HG02938 (cell line): Measurements from ENCODE around the gene NHEJ1.

Experiments used
- ATAC-seq: cut with Tn5 transposase; IDR thresholded peaks from one replicate; pipeline ENCODE4 v1.9.1; 2021; ENCODE audit warnings: mild to moderate bottlenecking, moderate library complexity; ENCODE audit not compliant: unreplicated experiment

Gene NHEJ1

DNA sequence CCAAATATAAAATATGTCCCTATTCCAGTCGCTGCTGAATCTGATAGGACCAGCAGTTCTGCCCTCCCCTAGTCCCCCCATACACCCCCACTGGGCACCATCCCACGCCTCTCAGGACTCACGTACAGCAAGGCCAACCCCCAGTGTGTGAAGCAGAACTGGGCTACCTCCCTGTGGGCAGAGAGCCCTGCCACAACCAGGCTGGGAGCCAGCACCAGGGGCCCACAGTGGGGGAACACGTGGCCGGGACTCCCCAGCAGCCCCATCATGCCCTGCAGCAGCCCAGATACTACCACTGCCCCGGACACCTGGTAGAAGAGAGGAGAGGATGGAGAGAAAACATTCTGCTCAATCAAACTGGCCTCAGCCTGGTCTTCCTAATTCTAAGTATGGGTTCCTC lies 7.9 kb upstream of the NHEJ1 start:
- no peak for ATAC-seq

DNA sequence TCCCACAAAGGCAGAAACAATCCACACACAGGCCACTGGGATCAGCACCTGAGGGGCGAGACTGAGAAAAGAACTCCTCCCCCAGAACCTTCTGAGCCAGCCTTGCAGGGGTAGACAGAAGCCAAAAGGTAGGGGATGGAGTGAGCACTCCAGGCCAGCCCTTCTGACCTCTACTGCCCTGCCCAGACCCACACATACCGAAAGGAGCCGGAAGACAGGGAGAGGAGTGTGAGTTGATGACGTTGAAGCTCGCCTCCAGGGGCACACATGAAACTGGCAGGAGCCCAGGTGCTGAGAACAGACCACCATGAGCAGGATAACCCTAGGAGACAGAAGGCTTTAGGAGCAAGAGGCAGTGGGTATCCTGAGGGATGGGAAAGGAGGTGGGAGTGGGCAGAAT lies 7.4 kb upstream of the NHEJ1 start:
- no peak for ATAC-seq

DNA sequence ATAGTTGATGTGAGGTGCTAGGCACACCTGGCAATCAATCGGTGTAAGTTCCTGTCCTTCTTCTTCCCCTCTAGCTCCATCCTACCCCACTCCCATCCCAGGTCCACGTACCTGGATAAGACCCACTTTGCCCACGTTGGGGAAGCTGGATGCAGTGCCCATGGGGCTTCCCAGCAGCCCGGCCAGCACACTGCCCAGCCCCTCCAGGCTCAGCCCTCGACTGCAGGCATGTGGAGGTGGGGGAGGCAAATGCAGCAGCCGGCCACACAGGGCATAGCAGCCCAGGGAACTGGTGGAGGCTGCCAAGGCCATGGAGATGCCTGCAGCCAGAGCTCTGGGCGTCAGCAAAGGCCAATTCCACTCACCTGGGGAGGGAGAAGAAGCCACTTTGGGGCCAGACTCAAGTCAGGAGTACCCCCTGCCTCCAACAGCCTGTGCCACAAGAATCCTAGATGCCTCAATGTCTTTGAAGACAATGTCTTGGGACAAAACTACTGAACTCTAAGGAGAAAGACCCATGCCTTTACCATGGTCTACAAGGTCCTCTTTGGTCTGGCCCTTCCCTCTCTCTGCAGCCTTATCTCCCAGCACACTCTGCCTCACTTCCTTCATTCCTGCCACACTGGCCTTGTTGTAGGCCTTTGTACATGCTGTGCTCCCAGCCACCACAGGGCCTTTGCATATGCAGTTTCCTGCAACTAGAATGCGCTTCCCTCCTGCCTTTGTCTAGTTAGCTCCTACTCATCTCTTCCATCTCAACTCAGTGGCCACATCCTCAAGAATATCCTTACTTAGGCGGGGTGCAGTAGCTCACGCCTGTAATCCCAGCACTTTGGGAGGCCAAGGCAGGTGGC lies 4.7 kb upstream of the NHEJ1 start:
- ATAC-seq: no peak

DNA sequence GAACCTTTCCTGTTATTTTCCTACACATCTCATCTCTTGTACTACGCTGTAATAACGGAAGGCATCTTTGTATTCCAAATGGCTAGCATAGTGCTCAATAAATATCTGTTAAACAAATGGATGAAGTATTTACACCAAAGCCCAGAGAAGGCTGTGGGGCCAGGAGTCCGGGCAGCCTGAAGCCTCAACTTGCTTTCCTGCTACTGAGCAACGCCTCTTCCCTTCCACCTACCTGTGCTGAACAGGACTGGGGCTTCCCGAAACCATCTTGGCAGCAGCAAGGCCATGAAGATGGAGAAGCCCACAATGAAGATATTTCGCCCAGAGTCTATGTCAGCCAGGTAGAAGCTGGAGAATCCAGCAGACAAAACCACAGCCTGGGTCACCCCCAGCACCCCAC lies 2.5 kb upstream of the NHEJ1 start:
- ATAC-seq: no peak

DNA sequence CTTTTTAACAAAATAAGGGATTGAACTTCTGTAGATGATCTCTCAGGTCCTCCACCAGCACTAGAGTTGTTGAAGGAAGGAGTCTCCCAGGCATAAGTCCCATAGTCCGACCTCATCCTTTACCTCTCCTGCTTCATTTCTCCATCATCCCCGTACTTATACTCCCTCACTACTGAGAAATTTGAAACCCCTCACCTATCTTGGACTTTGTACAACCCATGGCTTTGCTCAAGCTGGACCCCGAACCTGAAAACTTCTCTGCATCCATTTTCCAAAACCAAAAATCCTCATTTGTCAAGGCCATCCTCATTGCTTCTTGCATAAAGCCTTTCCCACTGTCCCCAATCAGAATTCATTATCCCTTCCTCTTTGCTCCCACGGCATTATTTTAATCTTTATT lies 482 bp upstream of the NHEJ1 start:
- ATAC-seq: no peak

DNA sequence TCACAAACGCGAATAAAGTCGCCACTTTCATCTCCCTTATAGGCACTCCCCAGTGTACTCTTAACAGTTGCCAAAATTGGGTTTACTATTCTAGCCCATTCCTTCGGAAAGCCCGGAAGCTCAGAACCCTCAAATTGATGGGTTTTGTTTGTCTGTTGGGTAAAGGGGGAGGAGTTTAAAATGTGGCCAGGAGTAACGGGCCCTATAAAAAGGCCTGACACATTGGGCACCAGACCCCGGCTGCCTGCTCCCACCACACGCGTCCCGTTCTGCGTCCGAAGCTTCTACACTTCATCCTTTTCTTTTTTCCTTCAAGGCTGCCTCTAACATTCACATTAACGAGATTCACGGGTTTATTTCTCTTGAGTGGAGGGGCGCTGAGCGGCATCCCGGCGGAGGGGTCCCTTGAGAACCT lies 837 bp downstream of the NHEJ1 start:
- ATAC-seq: no peak

DNA sequence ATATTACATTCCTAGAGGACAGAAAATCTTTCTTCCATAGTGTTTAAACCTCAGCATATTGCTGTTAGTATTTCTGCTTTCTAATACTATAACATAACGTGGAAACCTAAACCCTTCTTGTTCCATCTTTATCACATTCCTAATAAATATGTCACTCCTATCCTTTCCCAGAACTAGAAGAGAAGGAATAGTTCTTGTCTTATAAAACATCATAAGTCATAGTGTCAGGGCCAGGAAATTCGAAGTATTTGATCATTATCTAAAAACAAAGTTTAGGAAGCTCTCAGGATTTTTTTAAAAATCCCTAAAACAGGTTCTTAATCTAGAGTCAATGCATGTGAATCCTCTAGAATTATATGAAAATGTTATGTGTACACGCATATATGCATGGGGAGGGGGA lies 2.0 kb downstream of the NHEJ1 start:
- no peak for ATAC-seq

DNA sequence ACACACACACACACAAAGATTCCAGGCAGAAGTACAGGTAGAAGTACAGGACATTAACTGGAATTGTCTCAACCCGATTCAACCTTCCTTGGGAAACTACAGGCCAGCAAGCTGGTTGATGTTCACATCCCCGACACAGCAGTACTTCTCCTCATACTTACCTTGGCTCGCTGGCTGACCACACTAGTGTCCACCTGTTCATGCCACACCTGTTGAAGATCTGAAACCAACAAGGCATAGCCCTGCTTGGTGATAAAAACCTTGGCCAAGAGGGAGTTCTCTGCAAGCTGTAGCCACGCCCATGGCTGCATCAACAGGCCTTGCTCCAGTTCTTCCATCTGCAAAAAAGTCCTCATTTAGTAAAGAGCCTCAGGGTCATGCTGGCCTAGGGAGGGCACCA lies 2.6 kb downstream of the NHEJ1 start:
- no peak for ATAC-seq

DNA sequence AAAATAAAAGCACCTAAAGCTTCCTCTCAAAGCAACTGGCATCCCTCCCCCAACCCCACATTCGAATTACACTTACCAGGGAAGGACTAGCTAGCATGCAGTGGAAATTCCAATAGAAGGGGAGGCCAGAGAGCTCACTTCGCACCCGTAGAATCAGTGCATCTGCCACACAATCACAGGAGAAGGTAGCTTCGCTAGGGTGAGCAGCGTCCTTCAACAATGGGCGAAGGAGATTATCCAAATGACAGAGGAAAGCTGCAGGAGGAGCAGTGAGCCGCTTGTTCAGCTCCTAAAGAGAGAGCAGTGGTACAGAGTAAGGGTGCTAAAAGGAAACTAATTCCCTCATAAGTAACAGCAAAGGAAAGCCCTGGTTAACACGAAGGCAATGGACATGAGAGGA lies 3.2 kb downstream of the NHEJ1 start:
- no peak for ATAC-seq

DNA sequence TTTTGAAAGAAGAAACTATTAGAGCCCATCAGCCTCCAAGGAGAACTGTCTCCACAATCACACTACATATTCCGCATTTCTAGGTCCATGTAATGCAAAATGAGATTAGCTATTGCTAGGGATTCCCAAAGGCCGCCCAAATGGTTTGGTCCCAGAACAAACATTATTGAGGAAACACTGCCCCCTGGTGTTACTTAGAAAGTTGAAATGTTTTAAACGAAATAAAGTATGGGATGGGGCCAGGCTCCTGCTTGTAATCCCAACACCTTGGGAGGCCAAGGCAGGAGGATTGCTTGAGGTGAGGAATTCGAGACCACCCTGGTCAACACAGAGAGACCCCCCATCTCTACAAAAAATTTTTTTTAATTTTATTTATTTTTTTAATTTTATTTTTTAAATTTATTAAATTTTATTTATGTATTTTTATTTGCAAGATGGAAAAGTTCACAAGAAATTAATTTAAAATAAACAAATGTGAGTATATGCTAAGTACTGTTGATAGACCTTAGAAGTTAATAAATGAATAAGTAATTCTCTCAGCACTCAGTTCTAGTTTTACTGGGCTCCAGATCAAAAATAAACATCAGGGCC lies 5.5 kb downstream of the NHEJ1 start:
- no peak for ATAC-seq

DNA sequence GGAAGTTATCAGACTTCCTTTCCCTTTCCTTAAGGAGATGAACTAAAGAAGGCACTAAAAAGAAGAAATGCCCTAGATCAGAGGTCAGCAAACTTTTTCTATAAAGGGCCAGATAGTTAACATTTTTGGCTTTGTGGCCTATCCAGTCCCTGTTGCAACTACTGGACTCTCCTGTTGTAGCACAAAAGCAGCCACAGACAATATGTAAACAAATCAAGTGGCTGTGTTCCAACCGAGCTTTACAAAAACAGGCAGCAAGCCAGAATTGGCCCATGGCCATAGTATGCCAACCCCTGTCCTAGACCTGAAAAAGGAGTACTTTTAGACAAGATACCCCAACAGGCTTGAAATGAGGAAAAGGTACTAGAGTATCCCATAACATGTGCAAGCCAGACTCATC lies 10.9 kb downstream of the NHEJ1 start:
- no peak for ATAC-seq

DNA sequence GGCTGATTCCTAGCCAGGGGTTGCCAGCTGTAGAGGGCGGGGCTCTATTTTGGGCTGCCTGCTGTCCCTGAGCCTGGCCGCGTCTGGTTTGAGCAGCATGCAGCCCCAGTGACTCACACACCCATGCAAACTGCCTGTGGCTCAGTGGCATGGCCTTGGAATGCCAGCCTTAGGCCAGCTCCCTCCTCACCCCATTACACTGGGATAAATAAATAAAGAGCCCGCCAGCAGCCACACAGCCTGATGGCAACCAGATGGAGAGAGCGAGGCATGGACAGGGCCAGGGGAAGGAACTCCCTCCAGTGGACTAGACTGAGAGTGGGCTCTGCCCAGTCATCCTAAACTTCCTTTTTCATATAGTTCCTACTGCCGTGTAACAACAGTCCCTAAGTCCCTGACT lies 18.3 kb downstream of the NHEJ1 start:
- no peak for ATAC-seq

DNA sequence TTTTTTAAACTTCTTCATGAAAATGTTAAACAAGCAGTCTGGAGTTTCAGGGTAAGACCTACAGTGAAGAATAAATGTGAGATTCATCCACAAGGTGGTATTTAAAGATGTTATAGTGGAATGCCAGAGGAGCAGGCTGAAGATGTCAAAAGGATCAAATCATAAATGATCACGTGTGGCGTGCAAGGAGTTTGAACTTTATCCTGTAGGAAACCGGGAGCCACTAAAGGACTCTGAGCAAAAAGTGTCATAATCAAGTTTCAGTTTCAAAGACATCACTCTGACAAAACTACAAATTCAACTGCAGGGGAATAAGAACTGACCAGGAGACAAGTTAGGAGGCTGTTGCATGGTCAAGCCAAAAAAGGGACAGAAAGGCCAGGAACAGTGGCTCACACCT lies 19.9 kb downstream of the NHEJ1 start:
- ATAC-seq: no peak

DNA sequence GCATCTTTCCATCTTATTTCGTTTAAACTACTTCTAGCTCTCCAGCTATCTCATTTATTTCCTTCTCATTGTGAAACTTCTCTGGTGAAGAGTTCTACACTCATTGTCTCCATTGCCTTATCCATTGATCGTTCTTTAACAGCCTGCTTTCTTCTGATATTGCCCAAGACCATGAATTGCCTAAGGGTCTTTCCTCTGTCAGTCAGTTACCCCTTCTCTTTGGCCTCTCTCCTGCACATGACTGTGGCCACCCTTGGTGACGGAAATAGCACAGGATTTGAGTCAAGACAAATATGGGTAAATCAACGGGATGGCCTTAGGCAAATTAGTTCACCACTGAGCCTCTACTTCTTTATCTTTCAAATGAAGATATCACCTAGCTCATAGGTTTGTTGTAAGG lies 26.6 kb downstream of the NHEJ1 start:
- no peak for ATAC-seq

DNA sequence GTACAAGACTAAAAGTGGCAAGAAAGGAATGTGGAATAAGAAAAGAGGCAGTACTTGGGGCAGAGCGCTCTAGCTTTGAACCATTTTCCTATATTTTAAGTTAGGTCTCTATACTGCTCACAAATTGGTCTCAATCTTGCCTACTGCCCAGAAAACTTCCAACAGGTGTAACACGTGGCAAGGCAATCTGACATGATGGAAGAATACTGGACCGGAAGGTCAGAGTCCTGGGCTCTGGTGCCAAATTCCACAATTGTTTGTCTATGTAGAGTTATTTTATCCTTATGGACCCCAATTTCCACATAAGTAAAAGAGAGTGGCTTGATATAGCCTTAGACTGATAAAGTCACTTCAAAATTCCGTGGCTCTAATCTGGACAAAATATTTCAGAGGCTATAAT lies 28.9 kb downstream of the NHEJ1 start:
- no peak for ATAC-seq

DNA sequence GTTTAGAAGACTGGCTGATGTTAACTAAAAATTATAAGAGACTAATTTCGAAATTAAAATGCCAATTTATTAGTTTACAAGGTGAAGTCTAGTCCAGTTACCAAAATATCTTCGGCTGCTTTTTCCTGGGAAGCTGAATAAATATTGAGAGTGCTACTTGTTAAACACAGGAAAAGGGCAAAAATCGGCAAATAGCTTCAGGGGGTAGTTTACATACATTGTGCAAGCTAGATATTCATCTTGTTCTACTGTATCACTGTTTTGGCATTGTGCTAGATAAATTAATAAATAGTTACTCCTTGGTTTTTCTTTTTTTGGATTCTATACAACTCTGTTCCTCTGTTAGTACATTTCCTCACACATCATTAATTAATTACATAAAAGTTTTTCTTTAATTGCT lies 29.3 kb downstream of the NHEJ1 start:
- ATAC-seq: no peak

DNA sequence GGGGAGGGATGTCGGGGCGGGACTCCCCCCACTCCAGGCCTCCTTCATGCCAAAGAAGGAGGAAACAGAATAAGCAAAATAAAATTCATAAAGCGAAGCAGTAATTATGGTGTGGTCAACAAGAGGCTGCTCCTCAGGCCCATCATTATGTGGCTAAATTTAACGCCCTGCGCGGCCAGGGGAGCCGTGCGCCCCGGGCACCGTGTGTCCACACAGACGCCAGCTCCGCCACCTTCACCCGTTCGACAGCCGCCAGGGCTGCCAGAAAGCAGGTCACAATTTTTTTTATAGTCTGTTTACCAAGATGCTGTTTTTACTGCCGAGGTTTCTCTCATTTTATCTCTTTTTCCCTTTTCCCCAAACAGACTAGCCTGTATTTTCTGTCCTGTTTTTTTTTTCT lies 31.0 kb downstream of the NHEJ1 start:
- ATAC-seq: no peak

DNA sequence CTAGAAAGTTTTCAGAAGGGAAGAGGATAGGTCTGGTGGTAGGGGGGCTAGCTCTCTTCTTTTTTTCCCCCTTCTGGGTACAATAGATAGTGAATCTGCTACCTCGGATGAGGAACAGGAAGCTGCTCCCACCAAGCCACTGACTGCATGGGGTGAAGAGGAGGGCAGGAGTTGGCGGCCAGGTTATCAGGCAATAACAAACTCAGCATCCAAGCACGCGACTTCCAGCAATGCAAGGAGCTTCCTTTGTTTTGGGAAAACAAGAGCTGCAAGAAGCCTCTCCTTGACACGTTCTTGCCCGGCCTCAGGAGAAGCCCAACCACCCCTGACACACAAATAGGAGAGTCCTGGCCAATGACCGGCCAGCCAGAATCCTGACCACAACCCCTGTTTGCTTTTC lies 32.2 kb downstream of the NHEJ1 start:
- no peak for ATAC-seq

DNA sequence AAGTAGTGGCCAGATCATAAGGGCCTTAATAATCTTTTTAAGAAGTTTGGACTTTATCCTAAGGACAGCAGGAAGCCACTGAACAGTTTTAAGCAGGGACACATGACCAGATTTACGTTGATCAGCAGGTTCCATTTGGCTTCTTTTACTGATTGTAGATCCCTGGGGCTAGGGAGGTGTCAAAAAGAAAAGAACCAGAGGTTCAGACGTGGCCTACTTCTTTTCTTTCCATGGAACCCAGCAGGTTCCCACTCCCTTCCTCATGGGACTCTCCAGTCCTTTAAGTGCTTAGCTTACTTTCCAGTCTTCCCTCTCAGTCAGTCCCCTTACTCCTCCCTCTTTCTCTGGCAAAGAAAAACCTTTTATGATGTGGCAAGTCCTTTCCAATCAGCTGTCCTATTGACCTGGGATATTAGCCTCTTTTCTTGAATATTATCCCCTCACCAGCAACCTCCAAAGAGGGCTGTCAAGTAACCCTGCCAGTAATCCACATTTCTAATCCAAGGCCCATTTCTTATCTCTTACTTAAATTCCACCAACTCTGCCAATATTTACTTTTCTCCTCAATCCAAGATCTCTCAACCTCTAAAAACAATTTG lies 33.5 kb downstream of the NHEJ1 start:
- ATAC-seq: no peak

DNA sequence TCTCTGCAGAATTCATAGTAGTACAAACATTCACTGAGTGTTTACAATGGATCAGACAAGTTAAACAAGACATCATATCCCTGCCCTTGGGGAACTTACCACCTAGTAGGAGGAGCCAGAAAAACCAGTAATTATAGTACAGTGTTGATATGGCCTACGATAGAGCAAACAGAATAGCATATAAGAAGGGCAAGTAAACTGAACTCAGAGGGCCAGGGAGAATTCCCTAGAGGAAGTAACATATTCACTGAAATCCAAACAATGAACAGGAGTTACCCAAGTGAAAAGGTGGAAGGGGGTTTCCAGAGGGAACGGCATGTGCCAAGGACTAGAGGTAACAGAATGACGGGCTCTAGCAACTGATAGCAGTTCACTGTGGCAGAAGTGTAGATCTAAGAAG lies 34.1 kb downstream of the NHEJ1 start:
- no peak for ATAC-seq

DNA sequence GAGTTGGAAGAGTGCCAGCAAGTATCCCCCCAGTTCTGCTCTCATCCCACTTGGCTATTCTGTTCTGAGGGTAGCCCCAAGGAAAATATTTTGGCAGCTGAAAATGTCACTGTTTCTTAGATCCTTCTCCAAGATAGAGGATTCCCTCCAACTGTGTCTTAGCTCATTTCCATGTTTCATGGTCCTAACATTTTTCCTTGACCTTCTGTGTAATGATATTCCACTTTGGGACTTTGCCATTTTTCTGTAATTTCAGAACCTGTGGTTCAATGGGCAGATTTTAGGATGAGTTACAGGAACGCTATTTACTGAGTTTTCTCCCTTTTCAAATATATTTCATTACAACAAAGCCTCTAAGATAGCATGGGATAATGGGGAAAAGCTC lies 34.7 kb downstream of the NHEJ1 start:
- no peak for ATAC-seq

DNA sequence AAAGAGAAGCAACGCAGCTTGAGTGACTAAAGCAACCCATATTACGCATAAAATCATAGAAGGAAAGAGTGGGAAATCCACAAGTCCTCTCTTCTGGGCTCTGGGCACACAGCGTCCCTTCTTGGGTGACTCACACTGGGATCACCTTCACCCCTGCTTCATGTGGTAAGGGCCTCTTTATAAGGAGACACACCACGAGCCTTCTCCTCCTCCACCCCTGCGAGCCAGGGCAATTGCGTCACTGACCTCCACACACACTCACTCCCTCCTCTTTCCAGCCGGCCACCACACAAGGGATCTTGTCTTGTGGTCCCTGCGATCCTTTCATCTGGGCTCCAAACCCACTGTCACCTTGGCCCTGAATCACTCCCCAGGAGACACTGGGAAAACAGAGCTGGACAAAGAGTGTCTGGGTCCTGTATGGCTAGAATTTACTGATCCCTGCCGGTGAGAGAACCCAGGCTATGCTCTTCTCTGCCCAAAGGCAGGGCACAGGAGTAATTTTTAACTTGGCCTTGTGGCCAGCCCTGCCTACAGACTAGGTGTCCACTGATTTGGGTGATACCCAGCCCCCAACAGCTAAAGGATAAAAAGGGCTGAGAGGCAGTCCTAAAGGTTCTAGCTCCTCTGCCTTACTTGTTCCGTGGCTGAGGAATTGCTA lies 35.3 kb downstream of the NHEJ1 start:
- no peak for ATAC-seq
